DND-41 (cell line): Measurements from ENCODE around the gene LHPP.

Experiments
- ATAC-seq: fragments of 200-7000 bp; cut with Tn5 transposase; 3 replicates; pipeline ENCODE4 v1.9.1; 2021; ENCODE audit warnings: low read depth; ENCODE audit not compliant: insufficient read depth
- DNase-seq: peaks from one replicate; pipeline ENCODE4 v3.0.0-alpha.2; 2020
- H2AFZ ChIP-seq: 2 replicates; pipeline ENCODE4 v1.6.0; 2012; ENCODE audit warnings: low read depth, low read length
- H3K27ac ChIP-seq: 2 replicates; pipeline ENCODE4 v1.5.1; 2012; ENCODE audit warnings: low read length, inconsistent platforms
- H3K27me3 ChIP-seq: fragments of 200-600 bp; sonication (generic); 2 replicates; pipeline ENCODE4 v1.6.0; 2012; ENCODE audit warnings: low read length, mild to moderate bottlenecking, inconsistent platforms; ENCODE audit not compliant: insufficient read depth, poor library complexity
- H3K36me3 ChIP-seq: 2 replicates; pipeline ENCODE4 v1.5.1; 2012; ENCODE audit warnings: low read length, inconsistent platforms; ENCODE audit not compliant: insufficient read depth
- H3K4me1 ChIP-seq: 2 replicates; pipeline ENCODE4 v1.5.1; 2012; ENCODE audit warnings: mild to moderate bottlenecking, low read length; ENCODE audit not compliant: insufficient read depth
- H3K4me2 ChIP-seq: 2 replicates; pipeline ENCODE4 v1.6.0; 2012; ENCODE audit warnings: mild to moderate bottlenecking, moderate library complexity, low read length, inconsistent platforms; ENCODE audit not compliant: insufficient read depth
- H3K4me3 ChIP-seq, 2 experiments: fragments of 200-600 bp in 1 of 2; shearing (Covaris generic) in 1 of 2; 2 replicates each; pipeline ENCODE4 v1.5.1; 2012 to 2016; ENCODE audit warnings: inconsistent platforms in 2 of 2, low read length in 2 of 2, mild to moderate bottlenecking in 2 of 2, low read depth in 1 of 2, moderate library complexity in 1 of 2
- H3K79me2 ChIP-seq: 2 replicates; pipeline ENCODE4 v1.6.0; 2012; ENCODE audit warnings: low read length, inconsistent platforms; ENCODE audit not compliant: insufficient read depth
- H3K9ac ChIP-seq: 2 replicates; pipeline ENCODE4 v1.6.0; 2012; ENCODE audit warnings: low read depth, mild to moderate bottlenecking, inconsistent platforms, low read length, moderate library complexity
- H3K9me3 ChIP-seq: 2 replicates; pipeline ENCODE4 v1.5.1; 2012; ENCODE audit warnings: low read length, moderate library complexity, mild to moderate bottlenecking, inconsistent platforms; ENCODE audit not compliant: insufficient read depth, severe bottlenecking
- H4K20me1 ChIP-seq: 2 replicates; pipeline ENCODE4 v1.6.0; 2012; ENCODE audit warnings: low read length; ENCODE audit not compliant: insufficient read depth
- CTCF ChIP-seq: IDR thresholded peaks from 2 replicates; pipeline ENCODE4 v1.5.1; 2012; ENCODE audit warnings: borderline replicate concordance, low read length, moderate library complexity, mild to moderate bottlenecking; ENCODE audit not compliant: poor library complexity, severe bottlenecking; ENCODE audit errors: extremely low read depth
- EZH2 ChIP-seq: IDR thresholded peaks from 3 replicates; pipeline ENCODE4 v1.6.1; 2012; ENCODE audit warnings: borderline replicate concordance, low read depth, mild to moderate bottlenecking, moderate library complexity, low read length, inconsistent platforms; ENCODE audit not compliant: severe bottlenecking

LHPP gene

GRCh38 chr10:124419635-124420034, 42.0 kb upstream of the LHPP start:
- Histone ChIP-seq H3K36me3 (no peaks in the 10 kb centered on the region), H3K27ac (no peak overlapping the region), H3K79me2 (no peaks in the 10 kb centered on the region), H3K9me3 (no peaks in the 10 kb centered on the region), H3K4me1 (no peaks in the 10 kb centered on the region), H3K4me2 (no peak overlapping the region), H2AFZ (no peak overlapping the region), H3K9ac (no peak overlapping the region), H3K27me3 (peaks cover 7% of the 10 kb centered on the region), H4K20me1 (no peaks in the 10 kb centered on the region), H3K4me3 (no peak overlapping the region)
- no peak for TF ChIP-seq CTCF
- no peak for TF ChIP-seq EZH2
- DNase-seq (no peak), ATAC-seq (no peak)

DNA sequence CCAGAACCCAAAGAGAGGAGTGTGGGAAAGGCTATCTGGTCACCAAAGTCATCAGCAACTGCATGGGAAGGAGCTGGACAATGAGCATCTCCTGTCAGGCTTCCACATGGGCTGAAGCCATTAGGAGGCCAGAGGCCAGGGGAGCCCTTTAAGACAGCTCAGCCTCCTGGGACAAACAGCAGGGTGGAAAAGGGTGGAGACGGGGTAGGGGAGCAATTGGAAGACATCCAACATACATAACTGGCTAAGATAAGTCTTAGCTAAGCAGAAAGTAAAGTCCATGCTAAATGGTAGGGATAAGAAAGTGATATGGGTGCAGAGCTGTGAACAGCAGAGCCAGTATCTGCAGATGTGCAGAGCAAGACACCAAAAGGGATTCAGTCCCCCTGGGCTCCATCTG, 41.4 kb upstream of the LHPP start:
- H3K27me3 ChIP-seq = peaks cover 7% of the 10 kb centered on the region
- no peaks in the 10 kb centered on the region for H3K36me3 ChIP-seq
- H3K9me3 ChIP-seq = no peaks in the 10 kb centered on the region
- no peaks in the 10 kb centered on the region for H4K20me1 ChIP-seq
- no peak overlapping the region for H3K4me3 ChIP-seq
- no peak for TF ChIP-seq CTCF
- TF ChIP-seq EZH2 = no peak
- H3K4me2 ChIP-seq = no peak overlapping the region
- ATAC-seq = no peak
- H3K9ac ChIP-seq = no peak overlapping the region
- H2AFZ ChIP-seq = no peak overlapping the region
- no peak overlapping the region for H3K27ac ChIP-seq
- no peak for DNase-seq
- no peaks in the 10 kb centered on the region for H3K4me1 ChIP-seq
- no peaks in the 10 kb centered on the region for H3K79me2 ChIP-seq

GRCh38 chr10:124422742-124423141, 38.9 kb upstream of the LHPP start:
- Histone ChIP-seq H3K27me3 (peaks cover 7% of the 10 kb centered on the region), H2AFZ (no peak overlapping the region), H3K9me3 (no peaks in the 10 kb centered on the region), H3K4me3 (no peak overlapping the region), H3K27ac (no peak overlapping the region), H3K9ac (no peak overlapping the region), H3K4me1 (no peaks in the 10 kb centered on the region), H4K20me1 (no peaks in the 10 kb centered on the region), H3K36me3 (no peaks in the 10 kb centered on the region), H3K4me2 (no peak overlapping the region), H3K79me2 (no peaks in the 10 kb centered on the region)
- DNase-seq (no peak), ATAC-seq (no peak)
- TF ChIP-seq CTCF = no peak
- TF ChIP-seq EZH2 = no peak

DNA sequence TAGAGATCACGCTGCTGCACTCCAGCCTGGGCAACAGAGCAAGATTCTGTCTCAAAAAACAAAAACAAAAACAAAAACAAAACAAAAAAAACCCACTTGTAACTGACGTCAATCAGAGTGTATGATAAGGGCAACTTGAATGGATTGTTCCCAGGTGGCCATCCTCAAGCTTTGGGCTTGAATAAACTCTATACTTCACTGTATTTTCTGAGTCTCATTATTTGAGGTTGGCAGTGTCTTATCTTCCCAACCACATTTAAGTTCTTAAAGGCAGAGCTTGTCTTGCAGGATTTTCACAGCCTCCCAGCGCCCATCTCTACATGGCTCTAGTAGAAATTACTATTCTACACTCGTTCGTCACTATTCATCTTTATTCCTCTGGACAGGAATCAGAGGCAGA, 37.8 kb upstream of the LHPP start:
- TF ChIP-seq EZH2 (no peak), CTCF (no peak)
- Histone ChIP-seq H3K4me2 (no peak overlapping the region), H3K36me3 (no peaks in the 10 kb centered on the region), H3K4me3 (no peak overlapping the region), H3K9ac (no peak overlapping the region), H3K9me3 (no peaks in the 10 kb centered on the region), H3K79me2 (no peaks in the 10 kb centered on the region), H3K27me3 (peaks cover 7% of the 10 kb centered on the region), H2AFZ (no peak overlapping the region), H4K20me1 (no peaks in the 10 kb centered on the region), H3K27ac (no peak overlapping the region), H3K4me1 (no peaks in the 10 kb centered on the region)
- DNase-seq (no peak), ATAC-seq (no peak)
